Right hindlimb (tissue), 1 donor: Measurements from ENCODE around the gene IQUB.
"Not testable (repeated sequence)": the region's sequence is repeated elsewhere in the genome, so short reads cannot be mapped to it uniquely, and the experiment has no call there.

Experiments
- DNase-seq: peaks from one replicate; pipeline ENCODE4 v3.0.0-alpha.2; 2018

The IQUB gene

GRCh38 chr7:123534383-123535260 lies at the start of gene IQUB:
IQUB (minus strand) TSS chr7:123534595; CDS start chr7:123512340, 22,255 bp downstream.
- DNase-seq = peak; percentile 98

DNA sequence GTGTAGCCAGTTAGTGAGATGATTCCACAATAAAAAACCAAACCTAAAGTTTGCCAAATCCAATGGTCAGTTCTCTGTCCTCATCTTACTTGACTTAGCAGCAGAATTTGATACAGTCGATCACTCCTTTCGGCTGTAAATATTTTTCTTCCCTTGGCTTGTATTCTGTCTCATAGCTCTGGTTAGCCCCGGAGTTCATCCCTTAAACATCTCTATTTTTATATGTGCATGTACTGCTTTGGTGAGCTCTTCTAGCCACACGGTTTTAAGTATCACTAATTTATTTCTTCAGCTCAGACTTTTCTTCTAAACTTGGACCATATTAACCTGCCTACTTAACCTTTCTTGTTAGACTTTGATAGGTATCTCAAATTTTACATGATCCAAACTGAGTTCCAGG lies 49.4 kb upstream of the IQUB start:
- DNase-seq = no peak

- DNase-seq = no peak
Measured at GRCh38 chr7:123581162-123581459, 46.7 kb upstream of the IQUB start.

- DNase-seq = peak; percentile 21
Measured at GRCh38 chr7:123580406-123581161, 46.2 kb upstream of the IQUB start.

DNA sequence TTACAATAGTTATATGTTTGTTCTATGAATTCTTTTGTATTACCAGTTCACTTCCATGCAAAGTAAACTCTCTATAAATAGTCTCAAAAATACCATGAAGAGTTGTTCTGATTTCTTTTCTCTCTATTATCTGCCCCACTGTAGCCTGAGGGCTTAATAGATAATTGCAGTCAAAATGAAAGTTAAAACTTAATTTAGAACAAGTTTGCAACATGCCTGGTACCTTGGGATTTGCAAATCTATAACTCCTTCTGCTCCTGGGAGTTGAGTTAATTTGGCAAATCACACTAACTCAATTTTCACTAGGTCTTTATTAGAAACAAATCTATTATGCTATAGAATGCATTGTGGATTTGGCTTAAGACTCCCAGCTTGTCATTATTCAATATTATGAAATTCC lies 45.0 kb upstream of the IQUB start:
- DNase-seq = no peak

GRCh38 chr7:123573896-123574467 lies 39.6 kb upstream of the IQUB start:
- DNase-seq = no peak

DNA sequence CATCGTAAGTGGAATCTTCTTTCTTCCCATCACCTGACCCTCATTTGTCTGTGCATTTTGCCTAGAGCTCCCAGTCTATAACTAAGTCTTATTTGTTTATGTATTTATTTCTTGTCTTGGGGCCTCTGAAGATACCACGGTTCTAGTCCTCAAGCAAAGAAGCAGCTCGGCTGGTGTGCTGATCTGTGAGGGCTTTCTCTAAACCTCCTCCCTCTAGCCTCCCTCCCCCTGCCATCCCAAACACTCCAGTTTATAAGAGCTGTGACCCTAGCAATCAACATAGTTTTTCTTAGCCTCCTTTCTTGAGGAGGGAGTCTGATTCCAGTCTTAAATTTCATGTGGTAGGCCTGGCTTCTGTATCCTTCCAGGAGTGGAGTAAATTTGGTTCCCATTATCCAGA lies 38.9 kb upstream of the IQUB start:
- DNase-seq = no peak

- no peak for DNase-seq
Measured at GRCh38 chr7:123571684-123572083, 37.3 kb upstream of the IQUB start.

GRCh38 chr7:123571187-123571586 lies 36.8 kb upstream of the IQUB start:
- DNase-seq = no peak

DNA sequence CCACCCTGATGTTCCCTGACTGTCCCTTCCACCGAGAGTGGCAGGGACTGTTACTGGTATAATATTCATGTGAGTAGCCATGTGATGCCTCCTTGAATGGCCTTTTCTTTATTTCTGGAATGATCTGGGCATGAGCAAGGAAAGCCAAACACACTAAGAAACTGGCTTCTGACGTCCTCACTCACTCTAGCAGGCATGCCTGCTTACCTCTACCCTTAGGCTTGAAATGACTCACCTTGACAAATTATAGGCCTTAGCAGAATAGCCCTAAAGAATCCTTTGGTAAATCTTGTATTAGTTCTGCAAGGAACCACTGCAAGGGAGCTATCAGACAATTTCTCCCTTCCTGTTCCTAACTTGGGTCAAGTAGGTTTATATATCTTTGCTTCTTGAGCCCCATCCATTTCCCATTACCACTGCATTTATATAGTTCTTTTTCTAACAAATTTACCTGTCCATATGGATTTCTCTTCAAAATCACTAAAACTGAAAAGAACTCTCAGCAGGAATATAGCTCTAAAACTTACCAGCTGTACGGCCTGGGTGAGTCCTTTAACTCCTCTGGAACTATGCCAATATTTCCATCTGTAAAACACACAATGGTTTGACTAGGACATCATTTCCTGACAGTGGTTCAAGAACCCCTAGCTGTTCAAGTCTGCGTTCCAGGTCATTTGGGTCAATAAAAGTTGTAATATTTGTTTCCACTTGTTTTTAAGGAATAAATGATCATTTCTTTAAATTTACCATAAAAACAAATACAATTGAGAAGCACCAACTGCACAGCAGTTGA lies 36.2 kb upstream of the IQUB start:
- DNase-seq = no peak

- no peak for DNase-seq
Measured at GRCh38 chr7:123569352-123570010, 35.1 kb upstream of the IQUB start.

GRCh38 chr7:123562121-123562520 lies 27.7 kb upstream of the IQUB start:
- no peak for DNase-seq

DNA sequence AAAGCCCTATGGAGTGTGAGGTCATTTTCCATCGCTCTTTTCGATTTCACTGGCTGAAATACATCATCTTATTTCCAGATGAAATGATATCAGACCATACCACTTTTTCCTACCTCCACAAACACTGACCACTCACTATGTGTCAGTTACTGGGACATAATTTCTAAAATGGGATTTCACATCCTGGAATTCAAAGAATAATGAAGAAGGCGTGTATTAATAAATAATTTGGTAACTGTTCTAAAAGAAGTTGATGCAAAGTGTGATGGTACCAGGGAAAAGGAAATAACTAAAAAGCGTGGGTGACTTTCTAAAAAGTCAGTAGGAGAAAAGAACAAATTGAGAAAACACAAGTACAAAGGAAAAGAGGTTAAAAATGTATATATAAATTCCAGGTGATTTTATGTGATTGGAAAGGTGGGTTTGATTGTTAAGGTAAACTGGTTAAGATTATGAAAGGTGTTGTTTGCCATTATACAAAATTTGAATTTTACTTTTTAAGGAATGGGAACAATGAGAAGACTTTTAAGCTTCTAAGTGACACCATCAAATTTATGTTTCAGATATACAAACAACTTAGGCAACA lies 24.0 kb upstream of the IQUB start:
- no peak for DNase-seq

DNA sequence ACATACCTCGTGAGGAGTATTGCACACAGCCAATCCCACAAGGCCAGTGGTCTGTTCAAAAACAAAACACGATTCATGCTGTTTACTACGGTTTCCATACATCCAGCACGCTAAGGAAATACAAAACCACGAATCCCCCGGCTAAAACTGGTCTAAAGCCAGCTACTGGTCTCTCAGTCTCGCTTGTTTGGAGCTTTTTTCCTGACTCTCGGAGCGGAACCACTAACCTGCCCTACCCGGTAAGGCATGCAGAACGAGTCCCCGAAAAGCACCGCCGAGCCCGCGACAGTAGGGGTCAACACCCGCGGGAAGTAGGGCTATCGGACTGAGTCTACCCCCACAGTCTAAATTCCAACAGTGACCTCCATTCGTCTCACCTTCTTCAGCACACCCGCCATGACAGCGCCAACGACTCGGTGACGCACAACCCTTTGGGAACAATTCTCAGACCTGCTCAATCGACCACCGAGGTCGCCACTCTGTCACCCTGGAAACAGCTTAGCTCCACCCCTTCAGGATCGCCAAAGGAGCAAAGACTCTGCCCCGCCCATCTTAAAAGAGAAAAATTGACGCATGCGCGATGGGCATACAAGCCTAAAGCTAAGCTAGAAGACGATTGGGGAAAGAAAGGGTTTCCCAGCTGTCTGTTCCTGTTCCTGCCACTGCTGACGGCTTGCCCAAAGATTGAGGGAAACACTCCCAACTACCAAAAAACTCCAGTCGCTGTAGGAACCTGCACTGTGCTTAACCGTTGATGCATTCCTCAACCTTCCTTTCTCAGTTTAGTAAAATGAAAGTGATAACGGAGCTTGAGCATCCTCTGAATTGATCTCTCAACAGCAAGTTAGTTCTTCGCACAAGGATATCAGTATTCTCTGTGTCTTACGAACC lies 23.2 kb upstream of the IQUB start, which contains the start of gene NDUFA5:
Gene NDUFA5 (minus strand): TSS at position 421 of the 891 bp plus-strand sequence. CDS start 23 bp downstream, at position 398.
- peak; percentile 98 for DNase-seq

- DNase-seq = no peak
Measured at GRCh38 chr7:123557016-123557397, 22.6 kb upstream of the IQUB start.

- DNase-seq = no peak
Measured at GRCh38 chr7:123555484-123555883, 21.1 kb upstream of the IQUB start.

DNA sequence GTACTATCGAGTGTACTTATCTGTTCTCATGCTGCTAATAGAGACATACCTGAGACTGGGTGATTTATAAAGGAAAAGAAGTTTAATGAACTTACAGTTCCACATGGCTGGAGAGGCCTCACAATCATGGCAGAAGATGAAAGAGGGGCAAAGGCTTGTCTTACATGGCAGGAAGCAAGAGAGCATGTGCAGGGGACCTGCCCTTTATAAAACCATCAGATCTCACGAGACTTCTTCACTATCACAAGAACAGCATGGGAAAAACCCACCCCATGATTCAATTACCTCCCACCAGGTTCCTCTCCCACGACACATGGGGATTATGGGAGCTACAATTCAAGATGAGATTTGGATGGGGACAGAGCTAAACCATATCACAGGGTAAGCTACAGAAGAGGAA lies 18.8 kb upstream of the IQUB start:
- DNase-seq = no peak

DNA sequence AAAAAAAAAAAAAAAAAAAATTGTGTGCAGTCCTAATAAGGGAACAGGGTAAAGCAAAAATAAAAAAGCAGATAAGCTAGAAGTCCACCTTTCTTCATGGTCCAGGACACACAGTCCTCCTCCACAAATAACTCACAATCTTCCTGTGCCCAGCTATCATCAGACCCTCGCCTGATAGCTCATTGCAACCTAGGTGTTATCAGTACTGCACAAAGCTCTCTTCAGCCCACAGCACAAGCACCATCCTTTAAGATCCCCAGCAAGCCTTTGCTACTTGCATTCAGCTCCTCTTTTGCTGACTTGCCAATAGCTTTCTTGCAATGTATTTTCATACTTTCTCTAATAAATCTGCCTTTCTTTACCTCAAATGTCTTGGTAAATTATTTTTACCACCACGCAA lies 18.2 kb upstream of the IQUB start:
- DNase-seq = no peak

GRCh38 chr7:123552134-123552533 lies 17.7 kb upstream of the IQUB start:
- not testable (repeated sequence) for DNase-seq

GRCh38 chr7:123548406-123548805 lies 14.0 kb upstream of the IQUB start:
- no peak for DNase-seq

DNA sequence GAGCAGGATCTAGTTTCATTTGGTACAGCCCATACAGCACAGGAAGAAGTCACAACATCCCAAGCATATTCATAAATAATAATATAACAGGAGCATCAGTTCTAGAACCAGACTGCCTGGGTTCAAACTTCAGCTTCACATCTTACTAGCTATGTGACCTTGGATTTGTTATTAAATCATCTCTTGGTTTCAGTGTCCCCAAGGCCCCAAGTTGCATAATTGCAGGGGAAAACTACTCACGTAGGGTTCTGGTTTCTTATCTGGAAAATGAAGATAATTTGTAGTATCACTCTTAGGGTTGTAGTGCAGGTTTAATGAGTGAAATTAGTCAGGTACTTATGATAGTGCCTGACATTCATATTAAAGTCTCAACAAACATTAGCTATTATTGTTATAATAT lies 5.5 kb upstream of the IQUB start:
- no peak for DNase-seq
